UCSD-AML1 (cell line): ENCODE measurements around the gene CASK.
A peak's percentile ranks its signal among the peaks of the same experiment; 100 is the strongest.
"Not testable (repeated sequence)": the region's sequence is repeated elsewhere in the genome, so short reads cannot be mapped to it uniquely, and the experiment has no call there.

Experiments
- DNase-seq: peaks from one replicate; lab custom pipeline; 2025; ENCODE audit not compliant: unreplicated experiment; lab: John Stamatoyannopoulos, UW

The CASK gene

DNA sequence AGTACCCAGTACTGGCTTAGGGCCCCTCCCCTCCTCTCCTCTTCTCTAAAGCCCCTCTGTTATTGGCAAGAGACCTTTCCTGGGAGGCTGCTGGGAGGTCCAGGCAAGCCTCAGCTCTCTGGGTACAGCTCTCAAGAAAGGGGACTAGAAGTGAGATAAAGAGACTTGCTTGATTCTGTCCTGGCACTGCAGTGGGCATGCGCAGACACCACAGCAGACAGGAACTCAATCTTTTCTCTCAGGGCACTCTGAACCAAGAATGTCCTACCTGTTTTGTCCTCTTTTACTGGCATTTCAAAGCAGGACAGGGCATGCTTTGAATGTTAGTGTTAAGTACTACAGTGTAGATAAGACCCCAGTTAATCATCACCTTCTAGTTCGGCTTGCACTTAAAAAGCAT lies 401.3 kb downstream of the CASK start:
- no peak for DNase-seq

GRCh38 chrX:41519468-41519867 lies 403.9 kb downstream of the CASK start:
- no peak for DNase-seq

GRCh38 chrX:41518841-41519220 lies 404.5 kb downstream of the CASK start:
- DNase-seq = no peak

- no peak for DNase-seq
Observed at GRCh38 chrX:41518127-41518840, 405.1 kb downstream of the CASK start.

GRCh38 chrX:41516999-41517765 lies 406.2 kb downstream of the CASK start:
- DNase-seq = no peak

DNA sequence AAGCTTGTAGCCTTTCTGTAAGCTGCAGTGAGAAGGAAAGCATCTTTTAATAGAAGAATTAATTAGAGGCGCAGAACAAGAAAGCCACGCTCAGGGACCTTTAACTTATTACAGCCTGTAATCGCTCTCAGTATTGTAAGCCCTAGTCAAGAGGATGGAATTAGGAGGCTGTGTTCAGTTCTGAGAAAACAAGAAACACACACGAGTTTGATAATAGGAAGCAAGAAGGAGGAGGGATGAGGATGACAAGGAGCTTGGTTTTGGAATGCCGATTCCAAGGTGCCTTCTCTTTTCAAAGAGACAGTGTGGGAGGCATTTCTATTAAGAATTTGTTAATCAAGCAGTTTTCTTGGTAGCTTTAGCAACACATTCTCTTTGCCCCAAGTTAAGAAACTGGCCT lies 406.9 kb downstream of the CASK start:
- DNase-seq = no peak

DNA sequence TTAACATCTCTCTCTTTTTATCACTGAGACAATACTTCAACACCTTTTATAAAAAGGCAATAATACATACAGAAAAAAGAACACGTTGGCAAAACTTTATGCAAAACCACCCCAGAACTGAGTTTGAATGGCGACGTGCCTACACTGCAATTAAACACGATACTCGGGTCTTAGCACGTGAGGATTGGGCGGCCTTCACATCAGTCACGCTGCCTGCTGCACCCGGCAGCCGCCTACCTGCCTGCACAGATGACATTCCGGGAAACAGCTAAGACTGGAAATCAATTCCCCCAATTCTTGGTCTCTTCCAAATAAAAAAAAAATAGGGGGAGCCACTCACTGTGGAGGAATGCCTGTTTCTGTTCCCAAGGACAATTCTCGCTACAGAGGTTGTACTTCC lies 408.0 kb downstream of the CASK start:
- DNase-seq = no peak

GRCh38 chrX:41514179-41514578 lies 409.2 kb downstream of the CASK start:
- DNase-seq = no peak

DNA sequence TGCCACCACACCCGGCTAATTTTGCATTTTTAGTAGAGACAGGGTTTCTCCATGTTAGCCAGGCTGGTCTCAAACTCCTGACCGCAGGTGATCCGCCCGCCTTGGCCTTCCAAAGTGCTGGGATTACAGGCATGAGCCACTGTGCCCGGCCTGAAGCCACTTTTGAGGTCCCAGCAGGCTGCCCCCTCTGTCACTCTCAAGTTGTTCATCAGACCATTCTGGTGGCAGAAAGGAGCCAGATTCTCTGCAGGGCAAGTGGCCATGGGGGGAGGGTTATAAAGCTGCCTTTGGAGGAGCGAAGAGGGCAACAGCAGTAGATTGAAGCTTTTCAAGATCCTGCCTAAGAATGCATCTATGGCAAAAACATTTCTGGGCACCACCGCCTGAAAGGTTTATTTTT lies 410.5 kb downstream of the CASK start:
- not testable (repeated sequence) for DNase-seq

- DNase-seq = no peak
Observed at GRCh38 chrX:41512394-41512793, 411.0 kb downstream of the CASK start.

DNA sequence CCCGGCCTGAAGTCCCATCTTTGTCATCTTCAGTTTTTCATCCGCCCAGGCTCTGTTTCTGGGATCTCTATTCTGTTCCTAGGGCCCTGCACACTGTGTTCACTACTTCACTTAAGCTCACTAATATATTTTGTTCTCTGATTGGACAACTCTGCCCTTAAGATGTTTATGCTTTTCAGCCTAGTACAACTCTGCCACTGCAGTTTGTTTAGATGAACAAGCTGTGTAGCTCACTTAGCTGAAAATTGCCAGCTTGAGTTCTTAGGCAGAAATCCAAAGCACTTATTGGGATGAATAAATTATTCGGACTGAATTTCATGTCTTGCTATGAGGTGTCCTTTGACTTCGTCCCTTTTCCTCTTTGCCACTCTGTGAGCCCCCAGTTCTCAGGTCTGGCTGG lies 415.4 kb downstream of the CASK start:
- no peak for DNase-seq

GRCh38 chrX:41502004-41502403 lies 421.4 kb downstream of the CASK start:
- no peak for DNase-seq

- no peak for DNase-seq
Observed at GRCh38 chrX:41499984-41500383, 423.4 kb downstream of the CASK start.

DNA sequence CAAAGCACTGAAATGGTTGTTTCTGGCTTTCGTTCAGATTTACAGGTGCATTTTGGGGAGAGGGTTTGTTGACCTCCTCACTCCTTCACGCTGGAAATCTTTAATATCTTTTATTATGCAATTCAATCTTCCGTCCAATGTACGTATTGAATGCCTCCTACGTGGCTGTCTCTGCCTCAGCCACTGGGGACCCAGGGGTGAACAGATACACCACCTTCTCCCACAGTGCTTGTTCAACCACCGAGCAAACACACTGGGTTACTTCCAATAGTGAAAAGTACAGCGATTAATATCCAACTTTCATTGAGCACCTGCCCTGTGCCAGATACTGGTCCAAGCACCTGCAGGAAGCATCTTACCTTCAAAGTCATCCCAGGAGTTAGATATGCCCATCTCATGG lies 424.2 kb downstream of the CASK start:
- DNase-seq = no peak

- no peak for DNase-seq
Observed at GRCh38 chrX:41491267-41492004, 431.9 kb downstream of the CASK start.

DNA sequence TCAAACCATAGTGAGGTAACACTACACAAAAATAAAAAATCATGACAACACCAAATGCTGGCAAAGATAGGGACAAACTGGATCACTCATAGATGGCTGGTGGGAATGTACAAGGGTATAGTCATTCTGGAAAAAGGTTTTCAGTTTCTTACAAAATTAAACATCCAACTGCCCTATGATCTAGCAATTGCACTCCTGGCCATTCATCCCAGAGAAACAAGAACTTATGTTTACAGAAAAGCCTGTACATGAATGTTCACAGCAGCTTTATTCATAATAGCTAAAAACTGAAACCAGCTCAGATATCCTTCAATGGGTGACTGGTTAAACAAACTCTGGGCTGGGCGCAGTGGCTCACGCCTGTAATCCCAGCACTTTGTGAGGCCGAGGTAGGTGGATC lies 432.9 kb downstream of the CASK start:
- no peak for DNase-seq

DNA sequence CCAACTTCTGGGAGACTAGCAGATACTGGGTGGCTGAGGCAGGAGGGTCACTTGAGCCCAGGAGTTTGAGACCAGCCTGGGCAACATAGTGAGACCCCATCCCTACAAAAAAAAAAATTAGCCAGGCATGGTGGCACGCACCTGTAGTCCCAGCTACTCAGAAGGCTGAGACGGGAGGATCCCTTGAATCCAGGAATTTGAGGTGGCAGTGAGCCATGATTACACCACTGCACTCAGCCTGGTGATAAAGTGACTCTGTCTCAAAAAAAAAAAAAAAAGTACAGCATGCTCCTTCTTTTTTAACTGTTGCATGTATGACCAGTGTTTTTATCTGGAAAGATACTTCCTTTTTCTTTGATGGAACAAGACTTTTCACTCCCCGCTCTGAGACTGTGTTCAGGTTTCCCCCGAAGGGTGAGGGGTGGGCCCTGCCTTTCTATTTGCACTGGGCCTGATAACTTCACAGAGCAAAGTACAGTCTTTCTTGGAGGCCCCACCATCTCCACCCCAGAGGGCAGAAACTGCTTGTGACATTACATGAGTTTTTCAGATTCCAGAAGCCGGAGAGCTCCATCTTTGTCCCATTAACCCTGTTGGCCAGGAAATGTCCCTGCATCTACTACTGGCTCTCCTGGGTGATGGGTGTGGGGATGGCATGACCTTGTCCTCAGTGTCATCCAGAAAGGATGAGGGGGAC lies 441.1 kb downstream of the CASK start:
- no peak for DNase-seq

DNA sequence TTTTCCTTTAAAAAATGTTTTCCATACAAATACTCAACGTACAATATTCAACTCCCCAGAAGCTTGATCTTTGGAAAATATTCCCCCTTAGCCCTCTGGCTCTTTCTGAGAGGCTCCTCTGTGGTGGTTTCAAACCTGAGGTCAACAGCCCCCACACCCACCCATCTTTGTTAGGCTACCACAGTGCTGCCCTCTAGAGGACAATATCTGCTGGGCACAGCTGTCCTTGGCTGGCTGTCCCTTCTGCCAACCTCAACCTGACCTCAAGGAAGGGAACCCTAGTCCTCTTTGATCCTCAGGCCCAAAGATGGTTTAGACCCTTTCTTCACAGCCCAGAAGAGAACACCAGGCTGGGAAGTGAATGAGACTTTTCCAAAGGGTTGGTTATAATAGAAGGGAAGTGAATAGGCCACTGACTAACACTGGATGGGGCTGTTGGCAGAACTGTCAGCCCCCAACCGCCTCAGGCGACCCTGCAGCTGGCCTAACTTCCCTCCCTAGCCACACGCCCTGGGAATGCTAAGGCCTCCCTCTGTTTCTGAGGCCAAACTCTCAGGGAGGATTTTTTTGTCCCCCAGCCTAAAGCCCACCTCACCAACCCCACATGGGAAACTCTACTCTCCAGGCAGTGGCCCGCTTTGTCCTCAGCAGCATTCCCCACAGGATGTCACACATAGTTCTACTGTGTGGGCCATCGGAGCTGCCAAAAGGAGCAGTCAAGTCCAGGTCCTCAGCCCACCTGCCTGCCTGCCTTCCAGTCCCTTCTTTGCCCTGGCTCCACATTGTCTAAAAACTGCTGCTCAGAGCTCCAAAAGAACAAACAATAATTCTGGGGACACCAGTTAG lies 441.9 kb downstream of the CASK start:
- DNase-seq = peak; percentile 15

- DNase-seq = no peak
Observed at GRCh38 chrX:41480508-41481260, 442.7 kb downstream of the CASK start.

- DNase-seq = no peak
Observed at GRCh38 chrX:41478381-41478911, 444.9 kb downstream of the CASK start.
